ENCODE data around the gene IL17A. TPM values are rescaled to one million over a fixed set of nuclear protein-coding genes. Genes with fewer than 3 reads are reported as not detected.
"Not testable (repeated sequence)": the region's sequence is repeated elsewhere in the genome, so short reads cannot be mapped to it uniquely, and the experiment has no call there.

Gene IL17A
- total RNA-seq, 4 donors from 2014 or later = not detected

DNA sequence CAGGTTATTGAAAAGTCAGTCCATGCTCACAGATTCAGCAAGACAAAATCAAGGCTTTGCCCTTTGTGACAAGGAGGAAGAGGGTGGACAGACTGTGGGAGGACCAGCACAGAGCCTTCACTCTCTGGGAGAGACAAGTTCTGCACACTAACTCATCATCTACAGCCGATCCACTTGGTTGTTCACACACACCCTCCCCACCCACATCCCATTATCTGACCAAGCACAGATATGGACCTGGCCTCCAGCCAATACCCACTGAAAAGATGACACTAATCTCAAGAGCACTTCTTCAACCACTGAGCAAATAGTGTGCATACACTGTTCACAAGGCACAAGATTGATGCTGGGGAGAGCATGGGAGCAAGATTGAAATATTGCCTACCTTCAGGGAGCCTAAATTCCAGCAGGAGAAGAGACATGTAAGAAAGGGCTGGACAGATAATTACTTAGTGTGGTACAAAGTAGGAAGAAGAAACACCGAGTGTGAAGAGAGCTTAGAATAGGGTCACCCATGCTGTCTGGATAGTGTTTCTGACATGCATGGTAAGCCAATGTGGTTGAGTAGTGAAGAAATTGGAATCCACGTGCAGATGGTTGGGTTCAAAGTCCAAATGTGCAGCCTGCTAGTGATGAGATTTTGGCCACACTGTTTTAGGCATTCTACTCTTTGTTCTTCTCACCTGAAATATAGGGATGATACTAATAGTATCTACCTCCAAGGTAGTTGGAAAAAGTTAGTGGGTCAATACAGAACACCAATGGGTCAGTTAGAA is 21.7 kb upstream of the IL17A start:
- H3K36me3 ChIP-seq = no peaks in the 10 kb centered on the region
- DNase-seq = no peak
- WGBS, 2 donors = 69 to 72% methylated on average over 3 of the region's 3 CpGs
- TF ChIP-seq POLR2A (IDR thresholded peaks at IDR 0.05) = no peak
- TF ChIP-seq, protein P1, sequence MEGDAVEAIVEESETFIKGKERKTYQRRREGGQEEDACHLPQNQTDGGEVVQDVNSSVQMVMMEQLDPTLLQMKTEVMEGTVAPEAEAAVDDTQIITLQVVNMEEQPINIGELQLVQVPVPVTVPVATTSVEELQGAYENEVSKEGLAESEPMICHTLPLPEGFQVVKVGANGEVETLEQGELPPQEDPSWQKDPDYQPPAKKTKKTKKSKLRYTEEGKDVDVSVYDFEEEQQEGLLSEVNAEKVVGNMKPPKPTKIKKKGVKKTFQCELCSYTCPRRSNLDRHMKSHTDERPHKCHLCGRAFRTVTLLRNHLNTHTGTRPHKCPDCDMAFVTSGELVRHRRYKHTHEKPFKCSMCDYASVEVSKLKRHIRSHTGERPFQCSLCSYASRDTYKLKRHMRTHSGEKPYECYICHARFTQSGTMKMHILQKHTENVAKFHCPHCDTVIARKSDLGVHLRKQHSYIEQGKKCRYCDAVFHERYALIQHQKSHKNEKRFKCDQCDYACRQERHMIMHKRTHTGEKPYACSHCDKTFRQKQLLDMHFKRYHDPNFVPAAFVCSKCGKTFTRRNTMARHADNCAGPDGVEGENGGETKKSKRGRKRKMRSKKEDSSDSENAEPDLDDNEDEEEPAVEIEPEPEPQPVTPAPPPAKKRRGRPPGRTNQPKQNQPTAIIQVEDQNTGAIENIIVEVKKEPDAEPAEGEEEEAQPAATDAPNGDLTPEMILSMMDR (IDR thresholded peaks at IDR 0.05) = no peak
- H3K9me3 ChIP-seq = no peaks in the 10 kb centered on the region
- intact Hi-C loops (cut with DNase I) = no loop called here
- H3K4me3 ChIP-seq = no peak overlapping the region
- peaks cover 0 to 15% (median 0%) of the 10 kb centered on the region in 4 donors for H3K27me3 ChIP-seq
- H3K27ac ChIP-seq = no peak overlapping the region
- no peaks in the 10 kb centered on the region for H3K4me1 ChIP-seq

DNA sequence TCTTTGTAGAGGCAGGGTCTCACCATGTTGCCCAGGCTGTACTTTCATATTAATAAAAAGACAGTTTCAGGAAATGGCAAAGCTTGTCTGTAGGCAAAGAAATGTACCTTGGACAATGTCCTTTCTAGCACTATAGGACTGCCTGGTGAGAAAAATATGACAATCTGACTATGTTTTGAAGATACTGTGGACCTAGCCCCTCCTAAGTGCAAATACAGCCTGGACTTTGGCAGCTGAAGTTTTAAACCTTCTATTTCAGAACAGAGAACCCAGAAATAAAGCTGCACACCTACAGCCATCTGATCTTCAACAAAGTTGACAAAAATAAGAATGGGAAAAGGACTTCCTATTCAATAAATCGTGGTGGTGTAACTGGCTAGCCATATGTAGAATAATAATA is 18.9 kb upstream of the IL17A start:
- Histone ChIP-seq H3K4me1 (no peaks in the 10 kb centered on the region), H3K27ac (no peak overlapping the region), H3K4me3 (no peak overlapping the region), H3K36me3 (no peaks in the 10 kb centered on the region), H3K27me3 (peaks cover 0 to 15% (median 0%) of the 10 kb centered on the region in 4 donors), H3K9me3 (no peaks in the 10 kb centered on the region)
- 78 to 88% methylated on average over 1 of the region's 1 CpG for WGBS, 2 donors
- intact Hi-C loops (cut with DNase I) = no loop called here
- TF ChIP-seq, protein P1 (IDR thresholded peaks at IDR 0.05) = no peak
- no peak for TF ChIP-seq POLR2A (IDR thresholded peaks at IDR 0.05)
- DNase-seq = no peak

DNA sequence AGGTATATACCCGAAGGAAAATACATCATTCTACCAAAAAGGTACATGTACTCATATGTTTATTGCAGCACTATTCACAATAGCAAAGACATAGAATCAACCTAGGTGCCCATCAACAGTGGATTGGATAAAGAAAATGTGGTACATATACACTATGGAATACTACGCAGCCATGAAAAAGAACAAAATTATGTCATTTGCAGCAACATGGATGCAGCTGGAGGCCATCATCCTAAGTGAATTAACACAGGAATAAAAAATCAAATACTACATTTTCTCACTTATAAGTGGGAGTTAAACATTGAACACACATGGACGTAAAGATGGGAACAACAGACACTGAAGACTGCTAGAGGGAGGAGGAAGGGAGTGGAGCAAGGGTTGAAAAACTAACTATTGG is 17.8 kb upstream of the IL17A start:
- H3K4me3 ChIP-seq; H3K4me1 ChIP-seq; DNase-seq; intact Hi-C loops (cut with DNase I); H3K9me3 ChIP-seq; H3K27ac ChIP-seq; H3K36me3 ChIP-seq: not testable (repeated sequence)
- peaks cover 0 to 15% (median 0%) of the 10 kb centered on the region in 4 donors for H3K27me3 ChIP-seq
- 29% methylated on average over 3 of the region's 3 CpGs for WGBS, 2 donors

DNA sequence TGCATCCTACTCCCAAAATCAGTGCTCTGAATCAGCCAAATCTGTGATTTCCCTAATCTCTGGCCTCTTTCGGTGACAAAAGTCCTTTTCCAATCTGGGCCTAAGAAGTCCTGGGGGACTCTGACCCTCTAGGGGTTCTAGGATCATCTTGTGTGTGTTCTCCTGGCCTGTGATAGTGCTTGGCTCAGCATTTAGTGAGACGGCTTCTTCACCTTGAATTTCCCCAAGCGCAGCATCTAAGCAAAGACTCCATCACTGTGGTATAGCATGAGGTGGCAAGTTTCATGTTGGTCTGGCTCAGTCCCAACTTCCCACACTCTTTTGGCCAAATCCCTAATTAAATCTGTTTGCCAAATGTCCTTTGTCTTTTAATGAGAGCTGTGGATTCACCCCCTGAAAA is 12.1 kb upstream of the IL17A start:
- no peaks in the 10 kb centered on the region for H3K4me1 ChIP-seq

DNA sequence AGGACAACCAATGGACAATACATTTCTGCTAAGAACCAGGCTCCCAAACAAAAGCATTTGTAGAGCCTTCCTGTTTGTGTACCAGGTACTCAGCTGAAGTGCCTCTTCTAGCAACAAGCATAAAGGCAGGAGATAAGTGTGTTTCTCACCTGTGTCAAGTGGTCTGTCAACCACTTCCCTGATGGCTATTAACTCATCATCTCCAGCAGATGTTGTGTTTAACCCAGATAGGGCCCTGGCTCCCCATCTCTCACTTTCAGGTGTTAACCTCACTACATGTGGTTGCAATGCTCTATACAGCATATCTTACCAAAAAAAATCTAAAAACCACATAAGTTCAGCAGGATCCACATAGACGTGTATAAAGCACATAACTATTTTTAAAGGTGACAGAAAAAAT is 9.6 kb upstream of the IL17A start:
- Histone ChIP-seq H3K4me1 (no peaks in the 10 kb centered on the region), H3K36me3 (no peaks in the 10 kb centered on the region), H3K9me3 (no peaks in the 10 kb centered on the region), H3K27me3 (no peaks in the 10 kb centered on the region), H3K27ac (no peak overlapping the region), H3K4me3 (no peak overlapping the region)
- no peak for TF ChIP-seq POLR2A (IDR thresholded peaks at IDR 0.05)
- TF ChIP-seq, protein P1 (IDR thresholded peaks at IDR 0.05) = no peak
- intact Hi-C loops (cut with DNase I) = no loop called here
- no peak for DNase-seq
- WGBS, 2 donors = 31 to 72% methylated on average over 1 of the region's 1 CpG

More for the DNA sequence above, 12.1 kb upstream of the IL17A start:
- no peak for TF ChIP-seq POLR2A (IDR thresholded peaks at IDR 0.05)
- no peak overlapping the region for H3K4me3 ChIP-seq
- no peak for DNase-seq
- 76 to 77% methylated on average over 2 to 3 of the region's 3 CpGs for WGBS, 2 donors
- H3K36me3 ChIP-seq = no peaks in the 10 kb centered on the region
- no peaks in the 10 kb centered on the region for H3K27me3 ChIP-seq
- no peaks in the 10 kb centered on the region for H3K9me3 ChIP-seq
- no peak overlapping the region for H3K27ac ChIP-seq
- intact Hi-C loops (cut with DNase I) = no loop called here

DNA sequence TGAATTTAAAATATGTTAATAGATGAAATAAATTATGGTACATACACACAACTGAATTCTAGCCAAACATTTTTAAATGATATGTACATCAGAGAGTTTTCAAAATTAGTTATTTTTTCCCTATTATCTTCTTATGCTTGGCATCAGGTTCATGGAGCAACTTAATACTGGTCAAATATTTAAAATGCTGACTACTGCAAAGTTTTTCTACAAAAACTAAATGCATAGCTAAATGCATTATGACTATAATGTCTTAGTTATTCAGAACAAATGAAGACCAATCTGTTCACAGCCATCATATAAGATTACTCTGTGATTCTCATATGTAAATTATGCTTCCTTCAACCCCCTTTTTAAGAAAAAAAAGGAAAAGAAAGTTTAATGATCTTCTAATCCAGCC is 8.2 kb upstream of the IL17A start:
- H3K27ac ChIP-seq = no peak overlapping the region
- intact Hi-C loops (cut with DNase I) = no loop called here
- no peak overlapping the region for H3K4me3 ChIP-seq
- no peak for TF ChIP-seq POLR2A (IDR thresholded peaks at IDR 0.05)
- TF ChIP-seq, protein P1 (IDR thresholded peaks at IDR 0.05) = no peak
- no peaks in the 10 kb centered on the region for H3K36me3 ChIP-seq
- no peak for DNase-seq
- no peaks in the 10 kb centered on the region for H3K27me3 ChIP-seq
- no peaks in the 10 kb centered on the region for H3K9me3 ChIP-seq
- H3K4me1 ChIP-seq = no peaks in the 10 kb centered on the region
